Loucy (cell line): ENCODE data around the gene KCNJ3.

Experiments used
- EZH2phosphoT487 ChIP-seq: fragments of 200-600 bp; IDR thresholded peaks from 2 replicates; pipeline ENCODE4 v1.6.1; 2018; ENCODE audit warnings: antibody characterized with exemption, mild to moderate bottlenecking, moderate library complexity, borderline replicate concordance
- TF ChIP-seq, protein P1 (sequence below): fragments of 200-600 bp; sonication (generic); conservative IDR thresholded peaks from 2 replicates; pipeline ENCODE4 v1.5.1; 2014; ENCODE audit warnings: mild to moderate bottlenecking, antibody characterized with exemption, low read length

DNA sequence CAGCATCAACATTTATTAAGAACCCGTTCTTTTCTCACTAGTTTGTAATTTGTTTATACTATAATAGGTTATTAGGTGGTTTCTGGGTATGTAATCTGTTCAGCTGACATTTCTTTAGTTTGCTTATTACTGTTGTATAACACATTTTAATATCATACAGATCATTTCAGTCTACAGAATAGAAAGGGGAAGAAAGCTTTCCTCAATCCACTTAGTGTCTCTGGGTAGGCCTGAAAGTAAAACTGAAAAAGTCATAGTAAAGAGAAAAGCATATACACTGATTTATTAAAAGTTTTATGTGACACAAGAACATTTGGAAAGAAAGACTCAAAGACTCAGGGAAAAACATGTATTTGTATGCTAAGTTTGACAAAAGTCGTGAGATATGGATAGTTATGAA lies 16.8 kb upstream of the KCNJ3 start:
- TF ChIP-seq, protein P1, sequence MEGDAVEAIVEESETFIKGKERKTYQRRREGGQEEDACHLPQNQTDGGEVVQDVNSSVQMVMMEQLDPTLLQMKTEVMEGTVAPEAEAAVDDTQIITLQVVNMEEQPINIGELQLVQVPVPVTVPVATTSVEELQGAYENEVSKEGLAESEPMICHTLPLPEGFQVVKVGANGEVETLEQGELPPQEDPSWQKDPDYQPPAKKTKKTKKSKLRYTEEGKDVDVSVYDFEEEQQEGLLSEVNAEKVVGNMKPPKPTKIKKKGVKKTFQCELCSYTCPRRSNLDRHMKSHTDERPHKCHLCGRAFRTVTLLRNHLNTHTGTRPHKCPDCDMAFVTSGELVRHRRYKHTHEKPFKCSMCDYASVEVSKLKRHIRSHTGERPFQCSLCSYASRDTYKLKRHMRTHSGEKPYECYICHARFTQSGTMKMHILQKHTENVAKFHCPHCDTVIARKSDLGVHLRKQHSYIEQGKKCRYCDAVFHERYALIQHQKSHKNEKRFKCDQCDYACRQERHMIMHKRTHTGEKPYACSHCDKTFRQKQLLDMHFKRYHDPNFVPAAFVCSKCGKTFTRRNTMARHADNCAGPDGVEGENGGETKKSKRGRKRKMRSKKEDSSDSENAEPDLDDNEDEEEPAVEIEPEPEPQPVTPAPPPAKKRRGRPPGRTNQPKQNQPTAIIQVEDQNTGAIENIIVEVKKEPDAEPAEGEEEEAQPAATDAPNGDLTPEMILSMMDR, result no peak
- TF ChIP-seq EZH2phosphoT487, result no peak
